CD14-positive monocyte (primary cell): Measurements from ENCODE around the gene PI4KA. TPM values are rescaled to one million over a fixed set of nuclear protein-coding genes. Genes with fewer than 3 reads are reported as not detected.

Source experiments
- DNase-seq, 3 donors: peaks; one replicate each; pipeline ENCODE4 v3.0.0-alpha.2; 2011 to 2022
- H2AFZ ChIP-seq: 2 replicates; pipeline ENCODE4 v1.6.0; 2012; ENCODE audit warnings: mild to moderate bottlenecking, low read depth, low read length, inconsistent platforms; ENCODE audit not compliant: insufficient read depth, poor library complexity, severe bottlenecking
- H3K27ac ChIP-seq, 2 donors: 1 replicate in 1 of 2; 2 replicates in 1 of 2; pipeline ENCODE4 v1.5.1; 2012 to 2013; ENCODE audit warnings: low read length in 2 of 2, control low read depth in 1 of 2, inconsistent platforms in 1 of 2, low read depth in 1 of 2, mild to moderate bottlenecking in 1 of 2
- H3K27me3 ChIP-seq, 2 donors: one replicate each; pipeline versions ENCODE4 v1.6.0 to v1.6.1; 2011 to 2013; ENCODE audit warnings: low read length in 2 of 2; ENCODE audit not compliant: control insufficient read depth in 2 of 2, insufficient read depth in 2 of 2
- H3K36me3 ChIP-seq, 2 donors: replicated peaks in 1 of 2; 1 replicate in 1 of 2; 2 replicates in 1 of 2; pipeline versions ENCODE4 v1.5.1 to v1.6.1; 2012 to 2013; ENCODE audit warnings: low read length in 2 of 2, control low read depth in 1 of 2, inconsistent platforms in 1 of 2, mild to moderate bottlenecking in 1 of 2; ENCODE audit not compliant: insufficient read depth in 2 of 2, control insufficient read depth in 1 of 2
- H3K4me1 ChIP-seq, 2 donors: 1 replicate in 1 of 2; 2 replicates in 1 of 2; pipeline versions ENCODE4 v1.5.1 to v1.6.1; 2012 to 2013; ENCODE audit warnings: low read length in 2 of 2, control low read depth in 1 of 2, inconsistent platforms in 1 of 2, mild to moderate bottlenecking in 1 of 2, moderate library complexity in 1 of 2; ENCODE audit not compliant: insufficient read depth in 2 of 2, control insufficient read depth in 1 of 2
- H3K4me2 ChIP-seq: replicated peaks from 2 replicates; pipeline ENCODE3; 2012; ENCODE audit warnings: low read length, moderate library complexity, mild to moderate bottlenecking; ENCODE audit not compliant: poor library complexity, severe bottlenecking; ENCODE audit errors: extremely low read depth
- H3K4me3 ChIP-seq, 3 experiments: fragments of 200-600 bp in 1 of 3; sonication (generic) in 1 of 3; replicated peaks in 1 of 3; 1 replicate in 2 of 3; 2 replicates in 1 of 3; pipeline ENCODE4 v1.5.1; 2011 to 2013; ENCODE audit warnings: low read length in 3 of 3, mild to moderate bottlenecking in 3 of 3, control low read depth in 2 of 3, low read depth in 2 of 3, inconsistent platforms in 1 of 3, moderate library complexity in 1 of 3
- H3K79me2 ChIP-seq: 2 replicates; pipeline ENCODE4 v1.6.0; 2012; ENCODE audit warnings: mild to moderate bottlenecking, control low read depth, inconsistent platforms, low read length, moderate library complexity; ENCODE audit not compliant: insufficient read depth
- H3K9ac ChIP-seq: 2 replicates; pipeline ENCODE4 v1.6.0; 2017; ENCODE audit warnings: low read length, mild to moderate bottlenecking; ENCODE audit not compliant: insufficient read depth, poor library complexity, severe bottlenecking
- H3K9me3 ChIP-seq, 2 donors: replicated peaks in 1 of 2; 1 replicate in 1 of 2; 2 replicates in 1 of 2; pipeline versions ENCODE4 v1.5.1 to v1.6.1; 2012 to 2013; ENCODE audit warnings: low read length in 2 of 2, control low read depth in 1 of 2; ENCODE audit not compliant: control insufficient read depth in 1 of 2, insufficient read depth in 1 of 2
- H4K20me1 ChIP-seq: 2 replicates; pipeline ENCODE4 v1.6.0; 2012; ENCODE audit warnings: mild to moderate bottlenecking, low read length, control low read depth, moderate library complexity; ENCODE audit not compliant: insufficient read depth
- H3K27ac Mint-ChIP-seq, 7 donors: one replicate each; pipeline ENCODE4 v1.8.0; 2020; ENCODE audit warnings: mild to moderate bottlenecking in 7 of 7, mixed read lengths in 7 of 7, moderate library complexity in 6 of 7, inconsistent platforms in 2 of 7
- H3K27me3 Mint-ChIP-seq, 3 donors: one replicate each; pipeline ENCODE4 v1.8.0; 2021 to 2022; ENCODE audit warnings: low read depth in 3 of 3, mild to moderate bottlenecking in 3 of 3, mixed read lengths in 3 of 3, moderate library complexity in 3 of 3, inconsistent platforms in 1 of 3
- H3K36me3 Mint-ChIP-seq, 2 donors: one replicate each; pipeline ENCODE4 v1.8.0; 2020; ENCODE audit warnings: mixed read lengths in 2 of 2, inconsistent platforms in 1 of 2, mild to moderate bottlenecking in 1 of 2
- H3K4me1 Mint-ChIP-seq: one replicate; pipeline ENCODE4 v1.8.0; 2020; ENCODE audit warnings: mild to moderate bottlenecking, mixed read lengths
- H3K4me3 Mint-ChIP-seq, 2 donors: one replicate each; pipeline ENCODE4 v1.8.0; 2020; ENCODE audit warnings: mild to moderate bottlenecking in 2 of 2, mixed read lengths in 2 of 2, moderate library complexity in 1 of 2
- H3K9me3 Mint-ChIP-seq, 7 donors: one replicate each; pipeline ENCODE4 v1.8.0; 2020 to 2022; ENCODE audit warnings: mixed read lengths in 7 of 7, mild to moderate bottlenecking in 6 of 7, moderate library complexity in 6 of 7, inconsistent platforms in 2 of 7
- WGBS: methylation state at CpG from one replicate; pipeline ENCODE4 v1.1.5; 2013; ENCODE audit warnings: missing lambda C conversion rate; ENCODE audit not compliant: insufficient coverage; 5-methylcytosine and 5-hydroxymethylcytosine counted together
- intact Hi-C, 2 donors: fragments of 100-400 bp; cut with micrococcal nuclease; formaldehyde crosslinking; loops; one replicate each; pipeline versions ENCODE4 v1.15.0 to v1.15.1; 2023
- polyA plus RNA-seq, 3 donors: library from polyadenylated mRNA; depleted of rRNA in 1 of 3; unstranded in 2 of 3; stranded (reverse) in 1 of 3; fragments of 300-500 nt in 2 of 3; fragments of >200 nt in 1 of 3; fragmentation: Illumina TruSeq in 2 of 3; gene quantifications; 1 replicate in 2 of 3; 2 replicates in 1 of 3; pipeline ENCODE4 v1.2.3, GENCODE V29; 2012 to 2021
- TF ChIP-seq, protein P1 (sequence below): fragments of 200-600 bp; IDR thresholded peaks from one replicate; pipeline ENCODE4 v1.8.0; 2022; ENCODE audit warnings: antibody characterized with exemption, mild to moderate bottlenecking

The PI4KA gene
- polyA plus RNA-seq, 3 donors = 22.8 to 74.4 (median 38.2) TPM

DNA sequence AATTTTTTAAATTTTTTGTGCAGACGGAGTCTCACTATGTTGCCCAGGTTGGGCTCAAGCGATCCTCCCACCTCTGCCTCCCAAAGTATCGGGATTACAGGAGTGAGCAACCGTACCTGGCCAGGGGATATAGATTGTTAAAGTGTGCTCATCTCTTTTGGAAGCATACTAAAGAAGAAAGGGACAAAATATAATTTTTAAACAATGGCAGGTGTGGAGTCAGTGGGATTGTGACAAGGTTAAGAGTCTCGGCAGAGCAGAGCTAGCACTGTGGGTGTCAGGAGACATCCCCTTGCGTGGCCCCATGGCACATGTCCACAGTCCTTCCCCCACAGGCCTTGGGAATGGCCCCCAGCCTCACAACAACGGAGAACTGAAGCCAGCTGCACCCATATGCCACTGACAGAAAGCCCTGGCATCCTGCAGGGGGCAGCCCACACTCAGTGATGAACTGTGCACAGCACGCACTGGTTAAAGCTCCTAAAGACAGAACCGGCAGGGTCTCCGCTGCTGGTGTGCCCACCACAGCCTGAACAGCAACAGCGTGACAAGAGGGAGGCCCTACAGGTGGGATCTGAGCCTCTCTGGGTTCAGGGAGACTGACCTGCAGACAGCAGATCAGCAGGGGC is 54.8 kb downstream of the PI4KA start:
- Histone ChIP-seq H3K9me3 (no peaks in the 10 kb centered on the region), H3K27ac (no peak overlapping the region), H2AFZ (no peak overlapping the region), H4K20me1 (no peaks in the 10 kb centered on the region), H3K4me1 (no peaks in the 10 kb centered on the region), H3K4me3 (no peak overlapping the region), H3K9ac (no peak overlapping the region), H3K27me3 (no peaks in the 10 kb centered on the region), H3K36me3 (peaks cover 80 to 97% of the 10 kb centered on the region in 2 donors), H3K4me2 (no peak overlapping the region), H3K79me2 (no peaks in the 10 kb centered on the region)
- Mint-ChIP-seq H3K36me3 (peaks cover 76 to 96% of the 10 kb centered on the region in 2 donors), H3K4me3 (no peak overlapping the region), H3K27ac (peak overlapping the region in 1 of 7 donors; percentile 30), H3K27me3 (peaks cover 0 to 1% (median 0%) of the 10 kb centered on the region in 3 donors), H3K9me3 (peaks cover 0 to 2% (median 0%) of the 10 kb centered on the region in 7 donors), H3K4me1 (no peaks in the 10 kb centered on the region)
- TF ChIP-seq, protein P1, sequence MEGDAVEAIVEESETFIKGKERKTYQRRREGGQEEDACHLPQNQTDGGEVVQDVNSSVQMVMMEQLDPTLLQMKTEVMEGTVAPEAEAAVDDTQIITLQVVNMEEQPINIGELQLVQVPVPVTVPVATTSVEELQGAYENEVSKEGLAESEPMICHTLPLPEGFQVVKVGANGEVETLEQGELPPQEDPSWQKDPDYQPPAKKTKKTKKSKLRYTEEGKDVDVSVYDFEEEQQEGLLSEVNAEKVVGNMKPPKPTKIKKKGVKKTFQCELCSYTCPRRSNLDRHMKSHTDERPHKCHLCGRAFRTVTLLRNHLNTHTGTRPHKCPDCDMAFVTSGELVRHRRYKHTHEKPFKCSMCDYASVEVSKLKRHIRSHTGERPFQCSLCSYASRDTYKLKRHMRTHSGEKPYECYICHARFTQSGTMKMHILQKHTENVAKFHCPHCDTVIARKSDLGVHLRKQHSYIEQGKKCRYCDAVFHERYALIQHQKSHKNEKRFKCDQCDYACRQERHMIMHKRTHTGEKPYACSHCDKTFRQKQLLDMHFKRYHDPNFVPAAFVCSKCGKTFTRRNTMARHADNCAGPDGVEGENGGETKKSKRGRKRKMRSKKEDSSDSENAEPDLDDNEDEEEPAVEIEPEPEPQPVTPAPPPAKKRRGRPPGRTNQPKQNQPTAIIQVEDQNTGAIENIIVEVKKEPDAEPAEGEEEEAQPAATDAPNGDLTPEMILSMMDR = no peak
- 85% methylated on average over 7 of the region's 11 CpGs for WGBS
- no peak for DNase-seq
- intact Hi-C loops = no loop called here

DNA sequence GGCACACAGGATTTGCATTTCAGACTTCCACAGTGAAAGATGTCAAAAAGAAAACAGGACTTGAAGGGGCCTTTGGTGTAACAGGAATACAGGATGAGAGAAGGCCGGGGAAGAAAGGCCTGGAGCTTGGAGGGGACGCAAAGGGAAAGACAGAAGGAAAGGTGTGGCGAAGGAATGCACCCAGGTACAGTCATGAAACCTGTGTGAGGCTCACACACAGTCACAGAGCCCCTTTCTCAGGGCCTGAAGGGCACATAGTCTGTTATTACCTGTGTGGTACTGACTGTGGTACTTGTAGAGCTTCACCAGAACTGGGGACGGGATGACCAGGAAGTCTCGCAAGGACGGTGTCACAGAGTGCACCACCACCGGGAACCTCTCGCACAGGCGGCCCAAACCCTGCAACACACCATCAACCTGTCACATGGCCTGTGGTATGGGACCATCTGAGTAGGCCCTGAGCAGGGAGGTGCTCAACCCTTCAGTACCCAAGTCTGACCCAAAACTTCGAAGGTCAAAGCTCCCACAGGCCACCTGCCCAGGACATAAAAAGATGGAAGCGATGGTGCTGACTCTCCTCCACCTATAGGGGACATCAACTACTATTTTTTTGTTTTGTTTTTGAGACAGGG is 55.6 kb downstream of the PI4KA start:
- H3K27ac ChIP-seq = no peak overlapping the region
- no peaks in the 10 kb centered on the region for H3K4me1 ChIP-seq
- intact Hi-C loops = no loop called here
- H3K9me3 ChIP-seq = no peaks in the 10 kb centered on the region
- no peak for DNase-seq
- H3K27me3 Mint-ChIP-seq = peaks cover 0 to 1% (median 0%) of the 10 kb centered on the region in 3 donors
- peak overlapping the region in 1 of 7 donors; percentile 1 for H3K27ac Mint-ChIP-seq
- no peak overlapping the region for H3K4me3 Mint-ChIP-seq
- no peak overlapping the region for H2AFZ ChIP-seq
- peaks cover 81 to 97% of the 10 kb centered on the region in 2 donors for H3K36me3 Mint-ChIP-seq
- H3K9ac ChIP-seq = no peak overlapping the region
- H3K36me3 ChIP-seq = peaks cover 85 to 98% of the 10 kb centered on the region in 2 donors
- H3K27me3 ChIP-seq = no peaks in the 10 kb centered on the region
- no peaks in the 10 kb centered on the region for H4K20me1 ChIP-seq
- H3K79me2 ChIP-seq = no peaks in the 10 kb centered on the region
- H3K4me1 Mint-ChIP-seq = no peaks in the 10 kb centered on the region
- peaks cover 0 to 2% (median 0%) of the 10 kb centered on the region in 7 donors for H3K9me3 Mint-ChIP-seq
- H3K4me2 ChIP-seq = no peak overlapping the region
- TF ChIP-seq, protein P1 = no peak
- no peak overlapping the region for H3K4me3 ChIP-seq
- WGBS = 98% methylated on average over 8 of the region's 11 CpGs
